ENCODE results near the gene IRAK2. TPM values are rescaled to one million over a fixed set of nuclear protein-coding genes. Genes with fewer than 3 reads are reported as not detected.

The IRAK2 gene
- total RNA-seq, 1 experiment from 2014 or later, result 25.1 TPM

DNA sequence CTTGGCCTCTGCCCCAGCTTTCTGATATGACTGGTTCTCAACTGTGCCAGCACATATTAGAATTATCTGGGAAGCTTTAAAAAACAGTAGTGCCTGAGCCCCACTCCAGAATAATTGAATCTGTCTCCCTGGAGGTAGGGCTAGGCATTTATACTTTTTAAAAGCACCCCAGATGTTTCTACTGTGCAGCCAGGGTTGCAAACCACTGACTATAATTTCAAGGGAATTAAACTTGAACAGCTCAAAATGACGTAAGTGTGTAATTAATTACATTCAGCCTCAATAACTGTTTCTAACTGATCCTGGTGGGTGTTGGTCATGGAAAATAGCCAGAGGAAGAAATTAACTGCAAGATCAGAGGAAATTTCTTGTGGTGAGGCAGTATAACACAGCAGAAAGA lies 4.4 kb upstream of the IRAK2 start:
- BruUV-seq (replicated peaks), result no TSS peak
- H3K36me3 ChIP-seq (ENCODE audit: control insufficient read depth, insufficient read depth, low read length), result no peaks in the 10 kb centered on the region
- no peak for DNase-seq (ENCODE audit: low read depth, low spot score)
- intact Hi-C loops (cut with micrococcal nuclease; ENCODE audit: unreplicated experiment) (no loop called here), in situ Hi-C loops (cut with HindIII; ENCODE audit: low pct_unique_long_range_greater_than_20kb, low sequenced_read_pairs) (loop anchor here (10.0 kb wide), 1 partner anchor 84 kb away; the partner anchor contains the start of gene TATDN2)
- H3K9me3 ChIP-seq (ENCODE audit: control insufficient read depth, insufficient read depth, low read depth, low read length), result no peaks in the 10 kb centered on the region
- no peaks in the 10 kb centered on the region for H3K27me3 ChIP-seq (ENCODE audit: control insufficient read depth, insufficient read depth, low read length)
- no peak overlapping the region for H3K27ac ChIP-seq (ENCODE audit: low read length)
- H3K4me3 ChIP-seq (ENCODE audit: low read depth in 2 of 2, low read length in 2 of 2), result no peak overlapping the region
- H3K4me1 ChIP-seq (ENCODE audit: control insufficient read depth, insufficient read depth, low read length), result no peaks in the 10 kb centered on the region
- ATAC-seq, result no peak
- POLR2A ChIA-PET, result interaction anchor here (0.6 kb wide), 1 partner anchor 195 kb away, joined by 4 read pairs; no protein-coding TSS in a partner anchor
- TF ChIP-seq SIN3A (IDR thresholded peaks at IDR 0.05; ENCODE audit: borderline replicate concordance, insufficient read depth, low read depth, low read length), result no peak
- TF ChIP-seq, protein P1, sequence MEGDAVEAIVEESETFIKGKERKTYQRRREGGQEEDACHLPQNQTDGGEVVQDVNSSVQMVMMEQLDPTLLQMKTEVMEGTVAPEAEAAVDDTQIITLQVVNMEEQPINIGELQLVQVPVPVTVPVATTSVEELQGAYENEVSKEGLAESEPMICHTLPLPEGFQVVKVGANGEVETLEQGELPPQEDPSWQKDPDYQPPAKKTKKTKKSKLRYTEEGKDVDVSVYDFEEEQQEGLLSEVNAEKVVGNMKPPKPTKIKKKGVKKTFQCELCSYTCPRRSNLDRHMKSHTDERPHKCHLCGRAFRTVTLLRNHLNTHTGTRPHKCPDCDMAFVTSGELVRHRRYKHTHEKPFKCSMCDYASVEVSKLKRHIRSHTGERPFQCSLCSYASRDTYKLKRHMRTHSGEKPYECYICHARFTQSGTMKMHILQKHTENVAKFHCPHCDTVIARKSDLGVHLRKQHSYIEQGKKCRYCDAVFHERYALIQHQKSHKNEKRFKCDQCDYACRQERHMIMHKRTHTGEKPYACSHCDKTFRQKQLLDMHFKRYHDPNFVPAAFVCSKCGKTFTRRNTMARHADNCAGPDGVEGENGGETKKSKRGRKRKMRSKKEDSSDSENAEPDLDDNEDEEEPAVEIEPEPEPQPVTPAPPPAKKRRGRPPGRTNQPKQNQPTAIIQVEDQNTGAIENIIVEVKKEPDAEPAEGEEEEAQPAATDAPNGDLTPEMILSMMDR (IDR thresholded peaks at IDR 0.05), result no peak
- TF ChIP-seq, protein P2, sequence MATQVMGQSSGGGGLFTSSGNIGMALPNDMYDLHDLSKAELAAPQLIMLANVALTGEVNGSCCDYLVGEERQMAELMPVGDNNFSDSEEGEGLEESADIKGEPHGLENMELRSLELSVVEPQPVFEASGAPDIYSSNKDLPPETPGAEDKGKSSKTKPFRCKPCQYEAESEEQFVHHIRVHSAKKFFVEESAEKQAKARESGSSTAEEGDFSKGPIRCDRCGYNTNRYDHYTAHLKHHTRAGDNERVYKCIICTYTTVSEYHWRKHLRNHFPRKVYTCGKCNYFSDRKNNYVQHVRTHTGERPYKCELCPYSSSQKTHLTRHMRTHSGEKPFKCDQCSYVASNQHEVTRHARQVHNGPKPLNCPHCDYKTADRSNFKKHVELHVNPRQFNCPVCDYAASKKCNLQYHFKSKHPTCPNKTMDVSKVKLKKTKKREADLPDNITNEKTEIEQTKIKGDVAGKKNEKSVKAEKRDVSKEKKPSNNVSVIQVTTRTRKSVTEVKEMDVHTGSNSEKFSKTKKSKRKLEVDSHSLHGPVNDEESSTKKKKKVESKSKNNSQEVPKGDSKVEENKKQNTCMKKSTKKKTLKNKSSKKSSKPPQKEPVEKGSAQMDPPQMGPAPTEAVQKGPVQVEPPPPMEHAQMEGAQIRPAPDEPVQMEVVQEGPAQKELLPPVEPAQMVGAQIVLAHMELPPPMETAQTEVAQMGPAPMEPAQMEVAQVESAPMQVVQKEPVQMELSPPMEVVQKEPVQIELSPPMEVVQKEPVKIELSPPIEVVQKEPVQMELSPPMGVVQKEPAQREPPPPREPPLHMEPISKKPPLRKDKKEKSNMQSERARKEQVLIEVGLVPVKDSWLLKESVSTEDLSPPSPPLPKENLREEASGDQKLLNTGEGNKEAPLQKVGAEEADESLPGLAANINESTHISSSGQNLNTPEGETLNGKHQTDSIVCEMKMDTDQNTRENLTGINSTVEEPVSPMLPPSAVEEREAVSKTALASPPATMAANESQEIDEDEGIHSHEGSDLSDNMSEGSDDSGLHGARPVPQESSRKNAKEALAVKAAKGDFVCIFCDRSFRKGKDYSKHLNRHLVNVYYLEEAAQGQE (IDR thresholded peaks at IDR 0.05; ENCODE audit: insufficient read depth in 1 of 2, low read depth in 2 of 2, low read length in 1 of 2), result no peak
- no peak for TF ChIP-seq POLR2AphosphoS5 (IDR thresholded peaks at IDR 0.05; ENCODE audit: low read depth, low read length)
- no peak for TF ChIP-seq TCF7L2 (IDR thresholded peaks at IDR 0.05; ENCODE audit: low read depth, low read length)
- CTCF ChIA-PET, result no interaction called here

DNA sequence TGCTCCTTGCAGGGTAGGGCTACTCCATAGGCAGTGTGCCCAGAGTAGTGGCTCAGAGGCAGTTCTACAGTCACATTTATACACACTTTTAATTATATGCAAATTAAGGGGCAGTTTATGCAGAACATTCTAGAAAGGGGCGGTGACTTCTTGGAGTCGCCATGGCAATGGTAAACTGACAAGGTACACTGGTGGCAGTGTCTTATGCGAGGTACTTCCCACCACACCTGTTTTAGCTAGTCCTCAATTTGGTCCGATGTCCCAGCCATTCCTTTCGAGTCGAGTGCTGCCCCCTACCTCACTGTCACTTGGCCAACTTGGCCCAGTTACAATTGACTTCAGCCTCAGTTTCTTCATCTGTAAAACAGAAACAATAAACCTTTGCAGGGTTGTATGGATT lies 3.8 kb upstream of the IRAK2 start:
- ATAC-seq, result no peak
- no TSS peak for BruUV-seq (replicated peaks)
- H3K9me3 ChIP-seq (ENCODE audit: control insufficient read depth, insufficient read depth, low read depth, low read length), result no peaks in the 10 kb centered on the region
- ChIA-PET CTCF (no interaction called here), POLR2A (interaction anchor here (0.6 kb wide), 2 partner anchors 196 to 390 kb away, joined by 3 to 4 read pairs; no protein-coding TSS in a partner anchor)
- DNase-seq (ENCODE audit: low read depth, low spot score), result no peak
- no peak overlapping the region for H3K27ac ChIP-seq (ENCODE audit: low read length)
- in situ Hi-C loops (cut with HindIII; ENCODE audit: low pct_unique_long_range_greater_than_20kb, low sequenced_read_pairs), result loop anchor here (10.0 kb wide), 1 partner anchor 84 kb away; the partner anchor contains the start of gene TATDN2
- no peaks in the 10 kb centered on the region for H3K4me1 ChIP-seq (ENCODE audit: control insufficient read depth, insufficient read depth, low read length)
- H3K36me3 ChIP-seq (ENCODE audit: control insufficient read depth, insufficient read depth, low read length), result no peaks in the 10 kb centered on the region
- no peak overlapping the region for H3K4me3 ChIP-seq (ENCODE audit: low read depth in 2 of 2, low read length in 2 of 2)
- H3K27me3 ChIP-seq (ENCODE audit: control insufficient read depth, insufficient read depth, low read length), result no peaks in the 10 kb centered on the region
- TF ChIP-seq POLR2AphosphoS5 (IDR thresholded peaks at IDR 0.05; ENCODE audit: low read depth, low read length), result no peak
- TF ChIP-seq, protein P1 (IDR thresholded peaks at IDR 0.05), result no peak
- no peak for TF ChIP-seq SIN3A (IDR thresholded peaks at IDR 0.05; ENCODE audit: borderline replicate concordance, insufficient read depth, low read depth, low read length)
- TF ChIP-seq TCF7L2 (IDR thresholded peaks at IDR 0.05; ENCODE audit: low read depth, low read length), result no peak
- TF ChIP-seq, protein P2 (IDR thresholded peaks at IDR 0.05; ENCODE audit: insufficient read depth in 1 of 2, low read depth in 2 of 2, low read length in 1 of 2), result no peak
- intact Hi-C loops (cut with micrococcal nuclease; ENCODE audit: unreplicated experiment), result no loop called here

Data from Panc1 (cell line).